ENCODE data around the gene IFRD2. TPM values are rescaled to one million over a fixed set of nuclear protein-coding genes. Genes with fewer than 3 reads are reported as not detected.

Gene IFRD2
- total RNA-seq, 2 experiments from 2014 or later = 50.0 to 59.0 TPM

DNA sequence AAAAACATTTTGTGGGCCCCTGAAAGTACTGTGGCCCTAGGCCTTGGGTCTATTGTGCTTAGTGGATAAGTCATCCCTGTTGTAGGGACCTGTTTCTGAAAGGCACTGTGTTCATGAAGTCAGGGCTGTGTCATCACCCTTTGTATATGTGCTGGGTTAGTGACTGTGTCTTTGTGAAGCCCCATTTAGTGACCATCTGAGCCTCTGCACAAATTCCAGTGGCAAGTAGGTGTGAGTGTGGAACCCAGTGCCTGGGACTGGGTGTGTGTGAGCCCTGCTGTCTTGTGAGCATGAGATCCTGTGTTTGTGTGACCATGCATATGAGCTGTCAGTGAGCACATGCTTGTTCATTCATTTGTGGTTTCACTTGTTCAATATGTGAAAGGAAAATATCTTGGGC is 12.4 kb upstream of the IFRD2 start:
- Mint-ChIP-seq H3K4me3 (no peak overlapping the region), H3K27me3 (no peaks in the 10 kb centered on the region), H3K36me3 (no peaks in the 10 kb centered on the region), H3K9me3 (no peaks in the 10 kb centered on the region), H3K27ac (no peak overlapping the region), H3K4me1 (peaks cover 9% of the 10 kb centered on the region)
- ATAC-seq (ENCODE audit: low read depth) (no peak), DNase-seq (no peak)
- POLR2A ChIA-PET = no interaction called here

DNA sequence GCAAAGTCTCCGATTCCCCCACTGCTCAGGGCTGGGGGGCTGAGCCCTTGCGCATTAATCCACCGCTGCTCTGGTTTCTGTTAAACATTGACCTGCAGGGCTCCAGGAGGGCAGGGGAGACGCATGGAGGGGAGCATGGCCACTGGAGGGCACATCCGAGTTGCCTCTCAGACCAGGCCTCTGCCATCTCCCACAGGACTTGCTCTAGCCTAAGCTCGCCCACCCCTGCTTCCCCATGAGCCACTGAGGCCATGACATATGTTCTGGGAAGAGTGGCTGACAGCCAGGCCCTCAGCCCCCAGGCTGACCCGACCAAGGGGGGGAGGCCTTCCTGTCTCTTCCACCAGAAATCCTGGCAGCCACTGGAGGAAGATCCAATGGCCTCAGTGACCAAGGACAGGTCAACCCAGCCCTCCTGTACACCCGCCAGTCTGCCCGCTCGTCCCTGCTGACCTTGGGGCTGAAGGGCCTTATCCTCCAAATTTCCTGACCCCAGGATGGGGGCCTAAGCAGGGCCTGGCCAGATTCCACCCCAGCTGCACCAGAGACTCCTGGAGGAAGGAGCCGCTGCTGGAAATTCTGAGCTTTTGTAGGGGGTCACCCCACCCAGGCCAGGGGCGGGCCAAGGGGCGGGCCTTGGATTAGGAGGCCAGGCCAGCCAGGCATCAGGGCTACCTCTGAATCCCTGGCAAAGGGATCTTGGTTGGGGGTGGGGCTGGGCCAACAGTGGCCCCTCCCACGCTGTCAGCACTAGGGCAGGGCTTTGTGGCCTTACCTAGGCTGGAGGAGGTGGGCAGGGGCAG is 11.0 kb upstream of the IFRD2 start, which contains the start of gene HYAL1:
Gene HYAL1, minus strand, starts transcription at position 562 of the 803 bp plus-strand sequence. CDS start 618 bp downstream, outside the sequence.
- Mint-ChIP-seq H3K9me3 (no peaks in the 10 kb centered on the region), H3K27ac (no peak within 1 kb of the TSS), H3K4me1 (peaks cover 10% of the 10 kb centered on the region), H3K27me3 (no peaks in the 10 kb centered on the region), H3K36me3 (no peaks in the 10 kb centered on the region), H3K4me3 (no peak within 1 kb of the TSS)
- POLR2A ChIA-PET = no interaction called here
- ATAC-seq (ENCODE audit: low read depth) (no peak), DNase-seq (no peak)

GRCh38 chr3:50302095-50303012 is 10.1 kb upstream of the IFRD2 start:
- Mint-ChIP-seq H3K27ac (no peak overlapping the region), H3K4me3 (no peak overlapping the region), H3K36me3 (no peaks in the 10 kb centered on the region), H3K9me3 (no peaks in the 10 kb centered on the region), H3K4me1 (peaks cover 18% of the 10 kb centered on the region), H3K27me3 (no peaks in the 10 kb centered on the region)
- POLR2A ChIA-PET = interaction anchor here (0.7 to 0.9 kb wide), 2 partner anchors 12 to 980 kb away, joined by 3 to 4 read pairs; no protein-coding TSS in a partner anchor
- ATAC-seq (ENCODE audit: low read depth) = no peak
- DNase-seq = no peak

GRCh38 chr3:50300681-50301254 is 8.5 kb upstream of the IFRD2 start:
- DNase-seq (no peak), ATAC-seq (ENCODE audit: low read depth) (no peak)
- H3K27ac Mint-ChIP-seq = peak overlapping the region; percentile 98
- peaks cover 18% of the 10 kb centered on the region for H3K4me1 Mint-ChIP-seq
- POLR2A ChIA-PET = interaction anchor here (8.0 kb wide), 1 partner anchor 38 kb away, joined by 89 read pairs; the partner anchor contains the start of gene RASSF1
- H3K9me3 Mint-ChIP-seq = no peaks in the 10 kb centered on the region
- H3K36me3 Mint-ChIP-seq = peaks cover 1% of the 10 kb centered on the region
- H3K4me3 Mint-ChIP-seq = peak overlapping the region; percentile 96
- no peaks in the 10 kb centered on the region for H3K27me3 Mint-ChIP-seq

GRCh38 chr3:50299929-50300680 is 7.9 kb upstream of the IFRD2 start:
- POLR2A ChIA-PET = interaction anchor here (0.8 to 8.0 kb wide), 14 partner anchors 9 to 311 kb away, joined by 3 to 89 read pairs (median 8); partner anchors contain the start of genes CISH, CYB561D2, GNAI2 and NPRL2
- H3K9me3 Mint-ChIP-seq = no peaks in the 10 kb centered on the region
- H3K36me3 Mint-ChIP-seq = peaks cover 1% of the 10 kb centered on the region
- DNase-seq = peak; percentile 39
- H3K4me1 Mint-ChIP-seq = peaks cover 18% of the 10 kb centered on the region
- peak overlapping the region; percentile 96 for H3K4me3 Mint-ChIP-seq
- ATAC-seq (ENCODE audit: low read depth) = no peak
- no peaks in the 10 kb centered on the region for H3K27me3 Mint-ChIP-seq
- H3K27ac Mint-ChIP-seq = peak overlapping the region; percentile 98

DNA sequence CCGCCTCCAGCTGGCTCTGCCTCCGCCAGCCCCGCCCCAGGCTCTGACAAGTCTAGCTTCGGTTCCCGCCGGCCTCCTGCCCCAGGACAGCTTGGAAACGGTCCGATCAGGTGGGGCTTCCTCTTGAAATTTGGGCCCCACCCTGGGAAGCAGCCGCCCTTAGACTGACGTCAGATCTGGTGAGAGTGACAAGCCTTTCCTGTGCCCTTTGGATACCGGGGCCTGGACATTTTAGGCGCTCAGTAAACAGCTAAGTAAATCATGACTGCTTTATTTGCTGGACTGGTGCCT is 7.4 kb upstream of the IFRD2 start:
- no peak for ATAC-seq (ENCODE audit: low read depth)
- Mint-ChIP-seq H3K36me3 (peaks cover 1% of the 10 kb centered on the region), H3K4me1 (peaks cover 18% of the 10 kb centered on the region), H3K4me3 (peak overlapping the region; percentile 96), H3K27me3 (no peaks in the 10 kb centered on the region), H3K27ac (peak overlapping the region; percentile 98), H3K9me3 (no peaks in the 10 kb centered on the region)
- DNase-seq = no peak
- POLR2A ChIA-PET = interaction anchor here (0.5 to 8.0 kb wide), 20 partner anchors 9 to 603 kb away, joined by 3 to 89 read pairs (median 5); partner anchors contain the start of genes C3orf18, CISH, CYB561D2 and GNAI2

GRCh38 chr3:50298836-50299637 is 6.8 kb upstream of the IFRD2 start, which contains the start of the genes HYAL3 and NAA80:
TSS of gene HYAL3 (minus strand) at chr3:50299405. CDS start at chr3:50295602, 3,803 bp downstream.
TSS of gene NAA80 (minus strand) at chr3:50299405. CDS start at chr3:50297463, 1,942 bp downstream.
- Mint-ChIP-seq H3K4me3 (peak within 1 kb of the TSS; percentile 96), H3K36me3 (peaks cover 1% of the 10 kb centered on the region), H3K27me3 (no peaks in the 10 kb centered on the region), H3K27ac (peak within 1 kb of the TSS; percentile 98), H3K9me3 (no peaks in the 10 kb centered on the region), H3K4me1 (peaks cover 18% of the 10 kb centered on the region)
- peak; percentile 98 for DNase-seq
- POLR2A ChIA-PET = interaction anchor here (0.5 to 8.0 kb wide), 21 partner anchors 10 to 603 kb away, joined by 3 to 89 read pairs (median 5); partner anchors contain the start of genes C3orf18, CISH, CYB561D2 and GNAI2
- ATAC-seq (ENCODE audit: low read depth) = peak; percentile 84

- peaks cover 1% of the 10 kb centered on the region for H3K36me3 Mint-ChIP-seq
- no peak for DNase-seq
- no peaks in the 10 kb centered on the region for H3K9me3 Mint-ChIP-seq
- peaks cover 18% of the 10 kb centered on the region for H3K4me1 Mint-ChIP-seq
- H3K4me3 Mint-ChIP-seq = peak overlapping the region; percentile 96
- no peak for ATAC-seq (ENCODE audit: low read depth)
- POLR2A ChIA-PET = interaction anchor here (0.6 to 8.0 kb wide), 12 partner anchors 19 to 510 kb away, joined by 3 to 89 read pairs (median 6); partner anchors contain the start of genes CYB561D2, GNAI2, NPRL2 and RASSF1
- H3K27me3 Mint-ChIP-seq = no peaks in the 10 kb centered on the region
- H3K27ac Mint-ChIP-seq = peak overlapping the region; percentile 98
Measured at GRCh38 chr3:50297896-50298725, 5.9 kb upstream of the IFRD2 start.

DNA sequence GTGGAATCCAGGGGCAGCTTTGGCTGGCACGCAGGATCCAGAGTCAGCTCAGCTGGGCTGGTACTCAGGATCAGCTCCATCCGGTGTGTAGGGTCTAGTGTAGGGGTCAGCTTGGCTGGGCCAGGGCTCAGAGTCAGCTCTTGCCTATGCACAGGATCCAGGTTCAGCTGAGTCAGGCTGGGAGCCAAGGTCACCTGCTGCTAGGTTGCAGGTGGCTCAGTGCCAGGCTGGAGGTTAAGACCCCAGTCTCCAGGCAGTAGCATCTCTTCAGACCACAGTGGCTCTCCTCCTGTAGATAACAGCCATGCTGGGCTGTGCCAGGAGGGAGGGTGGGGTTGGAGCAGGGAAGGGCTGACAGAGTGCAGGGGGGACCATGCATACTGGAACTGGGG is 5.2 kb upstream of the IFRD2 start:
- peak overlapping the region; percentile 96 for H3K4me3 Mint-ChIP-seq
- H3K27ac Mint-ChIP-seq = peak overlapping the region; percentile 62
- H3K9me3 Mint-ChIP-seq = no peaks in the 10 kb centered on the region
- H3K27me3 Mint-ChIP-seq = no peaks in the 10 kb centered on the region
- ATAC-seq (ENCODE audit: low read depth) (no peak), DNase-seq (no peak)
- H3K4me1 Mint-ChIP-seq = peaks cover 24% of the 10 kb centered on the region
- H3K36me3 Mint-ChIP-seq = peaks cover 1% of the 10 kb centered on the region
- POLR2A ChIA-PET = interaction anchor here (1.5 to 8.0 kb wide), 3 partner anchors 13 to 42 kb away, joined by 3 to 89 read pairs (median 3); partner anchors contain the start of gene RASSF1

- no peak overlapping the region for H3K27ac Mint-ChIP-seq
- POLR2A ChIA-PET = interaction anchor here (1.5 to 8.0 kb wide), 3 partner anchors 13 to 42 kb away, joined by 3 to 89 read pairs (median 3); partner anchors contain the start of gene RASSF1
- no peak for DNase-seq
- no peaks in the 10 kb centered on the region for H3K27me3 Mint-ChIP-seq
- no peak for ATAC-seq (ENCODE audit: low read depth)
- peaks cover 1% of the 10 kb centered on the region for H3K36me3 Mint-ChIP-seq
- H3K4me3 Mint-ChIP-seq = no peak overlapping the region
- peaks cover 25% of the 10 kb centered on the region for H3K4me1 Mint-ChIP-seq
- no peaks in the 10 kb centered on the region for H3K9me3 Mint-ChIP-seq
Measured at GRCh38 chr3:50296721-50297383, 4.6 kb upstream of the IFRD2 start.

All from activated naive CD8-positive, alpha-beta T cell treated with anti-CD3 and anti-CD28 coated beads, Interleukin-2, amount 10 ng/mL, durations not matched to agents 7 days and 5 days (primary cell).